Right renal pelvis (tissue), 4 donors: ENCODE results near the gene MDP1. TPM values are rescaled to one million over a fixed set of nuclear protein-coding genes. Genes with fewer than 3 reads are reported as not detected.
"Not testable (repeated sequence)": the region's sequence is repeated elsewhere in the genome, so short reads cannot be mapped to it uniquely, and the experiment has no call there.

Source experiments
- DNase-seq, 4 donors: peaks; one replicate each; pipeline ENCODE4 v3.0.0-alpha.2; 2013; ENCODE audit warnings: low read depth in 4 of 4, low spot score in 3 of 4, missing footprints in 1 of 4
- polyA plus RNA-seq, 4 donors: library from polyadenylated mRNA; unstranded; fragments of 120-200 nt; gene quantifications; one replicate each; pipeline ENCODE4 v1.2.1, GENCODE V29; 2013; ENCODE audit not compliant: insufficient read length in 4 of 4

Gene MDP1
- polyA plus RNA-seq, 4 donors = 14.8 to 19.3 (median 16.2) TPM

GRCh38 chr14:24204163-24205146 is 11.4 kb downstream of the MDP1 start:
- DNase-seq = no peak

GRCh38 chr14:24203249-24203886 is 12.5 kb downstream of the MDP1 start:
- DNase-seq = not testable (repeated sequence)

- DNase-seq = not testable (repeated sequence)
These were observed 13.3 kb downstream of the MDP1 start for GRCh38 chr14:24202538-24202937.

- DNase-seq = no peak
These were observed 16.9 kb downstream of the MDP1 start for GRCh38 chr14:24198814-24199524.

- DNase-seq = no peak
These were observed 18.8 kb downstream of the MDP1 start for GRCh38 chr14:24197056-24197450.

GRCh38 chr14:24196071-24197055 is 19.5 kb downstream of the MDP1 start:
- peak in 1 of 4 donors; percentile 28 for DNase-seq

GRCh38 chr14:24195186-24196070 is 20.4 kb downstream of the MDP1 start, which contains the start of gene TM9SF1:
Gene TM9SF1, minus strand, starts transcription at chr14:24195441. Its CDS starts 422 bp downstream, at chr14:24195019.
- peak in 3 of 4 donors; percentile 77 to 87 (median 77) for DNase-seq

- no peak for DNase-seq
These were observed 21.0 kb downstream of the MDP1 start for GRCh38 chr14:24194873-24195185.

- no peak for DNase-seq
These were observed 21.5 kb downstream of the MDP1 start for GRCh38 chr14:24194186-24194872.

- no peak for DNase-seq
These were observed 22.9 kb downstream of the MDP1 start for GRCh38 chr14:24192933-24193332.

GRCh38 chr14:24190416-24190815 is 25.4 kb downstream of the MDP1 start:
- DNase-seq = no peak

- DNase-seq = no peak
These were observed 26.4 kb downstream of the MDP1 start for GRCh38 chr14:24189460-24189859.

GRCh38 chr14:24189059-24189375 is 26.8 kb downstream of the MDP1 start:
- DNase-seq = no peak

GRCh38 chr14:24188251-24189058 is 27.4 kb downstream of the MDP1 start, which contains the start of gene IPO4:
Gene IPO4, minus strand, starts transcription at chr14:24188816. Its CDS starts 29 bp downstream, at chr14:24188787.
- DNase-seq = peak; percentile 89 to 93 (median 93)

- DNase-seq = no peak
These were observed 28.3 kb downstream of the MDP1 start for GRCh38 chr14:24187539-24187915.

- no peak for DNase-seq
These were observed 28.9 kb downstream of the MDP1 start for GRCh38 chr14:24186831-24187538.

- DNase-seq = no peak
These were observed 30.1 kb downstream of the MDP1 start for GRCh38 chr14:24185741-24186140.
